SJSA1 (cell line): ENCODE results near the gene CDIPT. TPM values are rescaled to one million over a fixed set of nuclear protein-coding genes. Genes with fewer than 3 reads are reported as not detected.
"Not testable (repeated sequence)": the region's sequence is repeated elsewhere in the genome, so short reads cannot be mapped to it uniquely, and the experiment has no call there.

Experiments used
- DNase-seq, 2 experiments: peaks; one replicate each; pipeline ENCODE4 v3.0.0-alpha.2; 2015 to 2020; ENCODE audit warnings: low spot score in 2 of 2, low read depth in 1 of 2
- H3K27ac ChIP-seq: fragments of 250-450 bp; sonication (Bioruptor Pico); 2 replicates; pipeline ENCODE4 v1.5.1; 2020; ENCODE audit warnings: mild to moderate bottlenecking, moderate library complexity
- H3K27me3 ChIP-seq: fragments of 250-450 bp; sonication (Bioruptor Pico); replicated peaks from 2 replicates; pipeline ENCODE4 v1.5.1; 2020; ENCODE audit warnings: mild to moderate bottlenecking, moderate library complexity
- H3K36me3 ChIP-seq: fragments of 250-450 bp; sonication (Bioruptor Pico); 2 replicates; pipeline ENCODE4 v1.5.1; 2020; ENCODE audit warnings: mild to moderate bottlenecking
- H3K4me1 ChIP-seq: fragments of 250-450 bp; sonication (Bioruptor Pico); replicated peaks from 2 replicates; pipeline ENCODE4 v1.6.1; 2021; ENCODE audit warnings: mild to moderate bottlenecking
- H3K4me3 ChIP-seq: fragments of 250-450 bp; sonication (Bioruptor Pico); 2 replicates; pipeline ENCODE4 v1.5.1; 2020; ENCODE audit warnings: mild to moderate bottlenecking
- H3K9me3 ChIP-seq: fragments of 250-450 bp; sonication (Bioruptor Pico); replicated peaks from 2 replicates; pipeline ENCODE4 v1.5.1; 2020; ENCODE audit warnings: mild to moderate bottlenecking
- total RNA-seq: library from RNA; depleted of rRNA; stranded (reverse); fragments of >200 nt; shearing (Covaris generic); gene quantifications from 2 replicates; pipeline ENCODE4 v1.2.3, GENCODE V29; 2014; rRNA removed

CDIPT gene, protein sequence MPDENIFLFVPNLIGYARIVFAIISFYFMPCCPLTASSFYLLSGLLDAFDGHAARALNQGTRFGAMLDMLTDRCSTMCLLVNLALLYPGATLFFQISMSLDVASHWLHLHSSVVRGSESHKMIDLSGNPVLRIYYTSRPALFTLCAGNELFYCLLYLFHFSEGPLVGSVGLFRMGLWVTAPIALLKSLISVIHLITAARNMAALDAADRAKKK
- 59.9 and 71.6 TPM in 2 replicates for total RNA-seq

DNA sequence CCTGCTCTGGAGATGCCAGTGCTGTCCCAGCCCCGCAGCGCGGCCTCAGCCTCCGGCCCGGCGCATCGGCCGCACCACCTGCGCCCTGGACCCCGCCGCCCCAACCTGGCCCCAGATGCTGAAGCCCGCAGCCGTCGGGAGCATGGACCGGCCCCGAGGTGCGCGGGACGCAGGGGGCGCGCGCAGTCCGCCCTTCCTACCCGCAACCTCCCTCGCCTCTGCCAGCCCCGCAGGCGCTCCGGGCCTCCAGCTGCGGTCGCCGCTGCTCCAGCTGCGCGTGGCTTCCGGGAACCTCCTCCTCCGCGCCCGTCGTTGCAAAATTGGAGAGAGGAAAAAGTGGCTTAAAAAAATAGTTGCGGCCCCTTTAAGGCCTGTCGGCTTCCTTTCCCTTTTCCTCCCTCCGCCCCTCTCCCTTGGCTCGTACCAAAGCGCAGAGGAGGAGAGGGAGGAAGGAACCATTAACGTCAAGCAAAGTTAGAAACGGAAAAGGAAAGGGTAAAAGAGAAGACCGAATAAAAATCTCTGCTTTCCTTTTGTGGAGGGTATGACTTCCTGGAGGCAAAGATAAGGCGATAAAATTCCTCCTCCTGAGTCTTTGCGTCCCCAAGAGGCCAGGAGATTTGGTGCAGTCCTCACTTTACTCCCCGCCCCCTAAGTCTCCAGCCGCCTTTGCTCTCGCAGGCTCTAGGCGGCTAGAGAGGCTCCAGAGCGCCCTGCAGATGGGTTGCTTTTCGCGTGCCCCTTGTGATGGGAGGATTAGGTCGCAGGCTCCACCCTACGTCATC, at the start of gene CDIPT:
CDIPT (minus strand) TSS at position 343 of the 785 bp plus-strand sequence. CDS start 369 bp downstream, outside the sequence.
- Histone ChIP-seq H3K36me3 (peaks cover 33% of the 10 kb centered on the region), H3K4me3 (peak within 1 kb of the TSS; percentile 70), H3K27me3 (no peaks in the 10 kb centered on the region), H3K4me1 (peaks cover 9% of the 10 kb centered on the region; the same call in 1 of the 2 replicates), H3K9me3 (no peaks in the 10 kb centered on the region), H3K27ac (peak within 1 kb of the TSS; percentile 97)
- DNase-seq, result peak; percentile 96 to 99

DNA sequence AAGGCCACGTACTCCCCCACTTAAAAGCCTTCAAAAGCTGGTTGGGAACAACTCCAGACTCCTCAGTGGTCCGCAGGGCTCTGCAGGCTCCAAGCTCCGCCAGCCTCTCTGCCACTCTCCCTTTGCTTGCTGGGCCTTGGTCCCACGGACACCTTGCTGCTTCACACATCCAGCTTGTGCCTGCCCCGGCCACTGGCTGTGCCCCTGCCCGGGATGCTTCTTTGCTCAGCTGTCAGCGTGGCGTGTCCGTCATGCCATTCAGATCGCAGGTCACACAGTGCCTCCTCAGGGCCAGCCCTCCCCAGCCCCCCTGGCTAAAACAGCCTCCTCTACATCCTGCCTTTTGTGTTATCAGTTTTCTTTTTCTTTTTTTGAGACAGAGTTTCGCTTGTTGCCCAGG, 49.1 kb upstream of the CDIPT start:
- H3K9me3 ChIP-seq, result no peaks in the 10 kb centered on the region
- peaks cover 19% of the 10 kb centered on the region for H3K36me3 ChIP-seq
- no peak overlapping the region for H3K4me3 ChIP-seq
- no peaks in the 10 kb centered on the region for H3K27me3 ChIP-seq
- peaks cover 18% of the 10 kb centered on the region for H3K4me1 ChIP-seq
- no peak for DNase-seq
- H3K27ac ChIP-seq, result no peak overlapping the region

DNA sequence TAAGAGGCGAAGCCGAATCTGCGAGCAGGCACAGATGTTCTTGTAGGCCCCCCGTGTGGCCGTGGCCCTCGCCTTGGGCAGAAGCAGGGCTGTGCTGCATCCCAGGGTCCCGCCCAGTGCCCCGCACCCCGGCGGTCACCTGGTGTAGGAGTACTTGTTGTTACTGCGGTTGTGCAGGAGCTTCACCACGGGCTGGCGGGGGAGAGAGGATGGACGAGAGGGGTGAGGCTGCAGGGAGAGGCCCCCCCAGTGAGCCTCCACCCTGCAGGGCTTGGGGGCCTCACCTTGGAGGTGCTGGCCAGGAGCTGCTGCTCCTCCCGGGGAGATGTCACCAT, 48.6 kb upstream of the CDIPT start:
- H3K4me3 ChIP-seq, result no peak overlapping the region
- peaks cover 13% of the 10 kb centered on the region for H3K4me1 ChIP-seq
- H3K27ac ChIP-seq, result no peak overlapping the region
- H3K9me3 ChIP-seq, result no peaks in the 10 kb centered on the region
- H3K27me3 ChIP-seq, result no peaks in the 10 kb centered on the region
- H3K36me3 ChIP-seq, result peaks cover 16% of the 10 kb centered on the region
- DNase-seq, result no peak

DNA sequence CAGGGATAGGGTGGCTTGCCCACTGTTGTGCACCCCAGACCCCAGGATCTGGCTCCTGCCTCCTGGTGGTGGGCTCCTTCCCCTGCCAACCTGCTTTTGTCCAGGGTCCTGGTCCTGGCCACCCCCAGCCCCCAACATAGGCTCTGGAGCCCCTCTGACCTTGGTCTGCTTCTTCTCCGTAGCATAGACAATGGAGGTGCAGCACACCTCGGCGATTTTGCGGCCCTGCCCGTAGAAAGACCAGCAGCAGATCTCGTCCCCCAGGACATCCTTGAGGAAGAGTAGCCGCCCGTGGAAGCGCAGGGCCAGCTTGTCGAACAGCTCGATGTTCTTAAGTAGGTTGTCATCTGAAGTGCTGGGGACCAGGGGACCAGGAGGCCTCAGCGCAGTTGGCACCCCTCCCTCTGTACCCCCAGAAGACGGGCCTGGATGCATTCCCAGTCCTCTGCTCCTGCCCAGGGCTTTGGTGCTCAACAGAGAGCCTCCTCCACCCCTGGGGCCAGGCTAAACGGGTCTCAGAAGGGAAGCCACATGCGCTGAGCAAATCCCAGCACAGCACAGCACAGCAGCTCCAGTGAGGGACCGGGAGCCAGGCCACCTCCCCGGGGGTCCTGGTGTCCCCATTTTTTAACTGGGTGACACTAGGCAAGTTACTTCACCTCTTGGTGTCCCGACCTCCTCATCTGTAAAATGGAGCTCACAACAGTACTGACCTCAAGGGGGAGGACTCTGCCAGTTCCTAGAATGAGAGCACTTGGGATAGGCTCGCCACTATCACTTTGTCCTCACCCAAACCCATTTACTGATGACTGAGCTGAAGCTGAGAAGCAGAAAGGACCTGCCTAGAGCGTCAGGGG, 48.0 kb upstream of the CDIPT start:
- Histone ChIP-seq H3K9me3 (no peaks in the 10 kb centered on the region), H3K4me3 (no peak overlapping the region), H3K4me1 (peaks cover 9% of the 10 kb centered on the region), H3K27me3 (no peaks in the 10 kb centered on the region), H3K27ac (no peak overlapping the region), H3K36me3 (peaks cover 19% of the 10 kb centered on the region)
- DNase-seq, result no peak

DNA sequence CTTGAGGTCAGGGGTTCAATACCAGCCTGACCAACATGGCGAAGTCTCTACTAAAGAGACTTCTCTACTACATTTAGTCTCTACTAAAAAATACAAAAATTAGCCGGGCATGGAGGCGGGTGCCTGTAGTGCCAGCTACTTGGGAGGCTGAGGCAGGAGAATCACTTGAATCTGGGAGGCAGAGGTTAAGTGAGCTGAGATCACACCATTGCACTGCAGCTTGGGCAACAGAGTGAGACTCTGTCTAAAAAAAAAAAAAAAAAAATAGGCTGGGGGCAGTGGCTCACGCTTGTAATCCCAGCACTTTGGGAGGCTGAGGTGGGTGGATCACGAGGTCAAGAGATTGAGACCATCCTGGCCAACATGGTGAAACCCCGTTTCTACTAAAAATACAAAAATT, 46.8 kb upstream of the CDIPT start:
- peaks cover 21% of the 10 kb centered on the region for H3K36me3 ChIP-seq
- H3K4me1 ChIP-seq, H3K27me3 ChIP-seq, H3K9me3 ChIP-seq, H3K27ac ChIP-seq, H3K4me3 ChIP-seq, DNase-seq: not testable (repeated sequence)

DNA sequence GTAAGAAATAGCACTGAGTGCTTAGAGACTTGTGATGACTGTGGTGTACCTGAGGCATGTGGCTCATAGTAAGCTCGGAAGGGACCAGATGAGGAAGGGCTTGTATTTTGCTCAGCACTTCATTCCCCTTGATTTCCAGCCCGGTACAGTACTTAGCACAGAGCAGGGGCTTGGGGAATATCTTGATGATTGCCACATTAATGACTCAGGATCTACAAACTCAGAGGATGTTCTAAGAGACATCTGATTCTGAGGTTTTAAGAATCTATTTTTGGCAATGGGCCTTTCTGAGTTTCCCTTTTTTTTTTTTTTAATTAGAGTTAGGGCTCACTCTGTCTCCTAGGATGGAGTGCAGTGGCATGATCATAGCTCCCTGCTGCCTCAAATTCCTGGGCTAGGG, 46.4 kb upstream of the CDIPT start:
- H3K9me3 ChIP-seq, result no peaks in the 10 kb centered on the region

DNA sequence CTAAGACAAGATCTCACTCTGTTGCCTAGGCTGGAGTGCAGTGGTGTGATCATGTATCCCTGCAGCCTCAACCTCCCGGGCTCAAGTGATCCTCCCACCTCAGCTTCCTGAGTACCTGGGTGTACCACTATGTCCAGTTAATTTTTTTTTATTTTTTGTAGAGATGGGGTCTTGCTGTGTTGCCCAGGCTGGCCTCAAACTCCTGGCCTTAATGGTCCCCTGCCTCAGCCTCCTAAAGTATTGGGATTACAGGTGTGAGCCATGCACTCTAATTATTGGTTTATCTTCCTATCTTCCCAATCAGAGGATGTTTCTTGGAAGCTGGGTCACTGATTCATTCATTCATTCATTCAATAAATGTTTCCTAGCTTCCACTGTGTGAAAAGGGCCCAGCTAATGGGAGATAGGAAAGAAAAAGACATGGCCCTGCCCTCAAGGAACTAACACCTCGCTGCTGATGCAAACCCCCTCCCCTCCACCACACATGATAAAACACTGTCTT, 45.7 kb upstream of the CDIPT start:
- Histone ChIP-seq H3K27me3 (no peaks in the 10 kb centered on the region), H3K36me3 (peaks cover 14% of the 10 kb centered on the region), H3K9me3 (no peaks in the 10 kb centered on the region), H3K4me3 (no peak overlapping the region), H3K4me1 (no peaks in the 10 kb centered on the region), H3K27ac (no peak overlapping the region)
- DNase-seq, result no peak

More for the DNA sequence above, 46.4 kb upstream of the CDIPT start:
- DNase-seq, result no peak
- Histone ChIP-seq H3K27ac (no peak overlapping the region), H3K4me3 (no peak overlapping the region), H3K36me3 (peaks cover 18% of the 10 kb centered on the region), H3K4me1 (no peaks in the 10 kb centered on the region), H3K27me3 (no peaks in the 10 kb centered on the region)

DNA sequence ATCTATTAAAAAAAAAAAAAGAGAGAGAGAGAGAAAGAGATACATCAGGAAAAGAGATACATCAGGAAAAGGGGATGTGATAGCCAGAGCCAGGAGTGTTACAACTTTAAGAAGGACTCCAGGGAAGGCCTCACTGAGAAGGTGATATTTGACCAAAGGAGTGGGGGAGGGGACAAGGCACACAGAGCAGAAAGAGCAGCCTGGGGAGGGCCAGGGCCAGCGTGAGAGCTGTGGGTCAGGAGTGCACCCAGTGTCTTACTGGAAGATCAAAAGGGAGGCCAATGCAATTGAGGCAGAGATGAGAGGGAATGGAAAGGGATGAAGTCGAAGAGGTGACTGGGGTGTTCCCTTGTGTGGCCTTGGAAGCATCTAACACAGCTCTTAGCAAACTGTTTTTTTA, 44.9 kb upstream of the CDIPT start:
- no peaks in the 10 kb centered on the region for H3K9me3 ChIP-seq
- no peak overlapping the region for H3K4me3 ChIP-seq
- peaks cover 10% of the 10 kb centered on the region for H3K36me3 ChIP-seq
- DNase-seq, result no peak
- H3K27me3 ChIP-seq, result no peaks in the 10 kb centered on the region
- H3K27ac ChIP-seq, result no peak overlapping the region
- H3K4me1 ChIP-seq, result no peaks in the 10 kb centered on the region

DNA sequence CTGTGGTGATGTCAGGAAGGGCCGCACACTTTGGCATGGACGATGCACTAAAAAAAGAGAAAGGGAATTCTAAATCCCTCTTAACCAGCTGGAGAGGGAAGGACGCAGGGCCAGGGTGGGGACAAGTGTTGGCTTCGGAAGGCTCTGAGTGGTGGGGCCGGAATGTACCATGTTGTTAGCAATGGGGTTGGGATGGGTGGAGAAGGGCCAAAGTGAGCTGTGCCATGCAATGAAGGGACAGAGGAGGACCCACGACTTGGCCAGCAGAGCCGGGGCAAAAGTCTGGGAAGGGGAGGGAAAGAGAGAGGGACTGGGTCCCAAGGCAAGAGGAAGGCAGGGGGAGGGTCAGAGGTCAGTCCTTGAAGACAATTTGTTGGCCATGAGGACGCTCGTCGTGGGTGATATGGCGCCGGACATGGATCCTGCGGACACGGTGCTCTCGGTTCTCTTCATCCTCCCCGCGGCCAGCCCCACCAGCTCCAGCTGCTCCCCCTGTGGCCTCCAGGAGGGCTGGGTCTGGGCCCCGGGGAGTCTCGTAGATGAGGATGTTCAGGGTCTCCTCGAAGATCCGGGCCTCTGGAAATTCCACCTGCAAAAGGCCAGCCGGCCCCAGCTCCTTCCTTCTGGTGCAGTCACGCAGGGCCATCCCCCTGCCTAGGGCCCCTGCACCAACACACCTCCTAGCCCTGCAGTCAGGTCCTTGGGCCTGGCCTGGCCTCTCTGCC, 43.7 kb upstream of the CDIPT start:
- no peak for DNase-seq
- Histone ChIP-seq H3K4me3 (no peak overlapping the region), H3K27ac (no peak overlapping the region), H3K9me3 (no peaks in the 10 kb centered on the region), H3K27me3 (no peaks in the 10 kb centered on the region), H3K36me3 (peaks cover 10% of the 10 kb centered on the region), H3K4me1 (peaks cover under 1% of the 10 kb centered on the region; the same call in 1 of the 2 replicates)

DNA sequence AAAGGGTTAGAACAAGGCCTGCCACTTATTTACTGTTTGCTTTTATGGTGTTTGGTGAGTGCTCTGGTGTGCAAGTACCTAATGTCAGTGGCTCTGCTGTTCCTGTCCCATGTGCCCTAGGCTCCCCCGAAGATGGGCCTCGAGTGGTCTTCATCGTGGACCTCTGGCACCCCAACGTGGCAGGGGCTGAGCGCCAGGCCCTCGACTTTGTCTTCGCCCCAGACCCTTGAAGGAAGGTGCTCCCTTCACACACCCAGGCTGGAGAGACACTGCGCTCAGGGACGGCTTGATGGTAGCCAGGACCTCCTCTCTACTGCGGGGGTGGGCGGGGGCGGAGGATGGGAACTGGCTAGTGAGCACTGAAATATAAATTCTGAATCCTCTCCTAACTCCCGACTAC, 42.6 kb upstream of the CDIPT start:
- H3K4me1 ChIP-seq, result peaks cover 11% of the 10 kb centered on the region
- DNase-seq, result no peak
- no peak overlapping the region for H3K27ac ChIP-seq
- peaks cover 6% of the 10 kb centered on the region for H3K36me3 ChIP-seq
- H3K27me3 ChIP-seq, result no peaks in the 10 kb centered on the region
- H3K4me3 ChIP-seq, result no peak overlapping the region
- no peaks in the 10 kb centered on the region for H3K9me3 ChIP-seq

DNA sequence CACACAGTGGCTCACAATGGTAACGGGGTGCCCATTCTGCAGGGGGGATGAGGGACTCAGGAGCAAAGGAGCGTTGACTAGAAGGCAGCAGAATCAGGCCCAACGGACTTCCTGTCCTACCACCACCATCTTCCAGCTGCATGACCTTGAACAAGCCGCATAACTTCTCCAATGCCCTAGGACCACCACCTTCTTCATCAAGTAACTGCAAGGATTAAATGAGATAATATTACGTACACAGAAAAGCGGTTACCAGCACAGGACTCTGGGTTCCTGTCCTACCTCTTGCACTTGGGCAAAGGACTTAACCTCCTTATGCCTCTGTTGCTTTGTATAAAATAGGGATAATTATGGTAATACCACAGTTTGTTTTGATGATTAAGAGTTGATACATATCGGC, 41.9 kb upstream of the CDIPT start:
- H3K27me3 ChIP-seq, result no peaks in the 10 kb centered on the region
- H3K27ac ChIP-seq, result no peak overlapping the region
- H3K9me3 ChIP-seq, result no peaks in the 10 kb centered on the region
- DNase-seq, result no peak
- peaks cover 14% of the 10 kb centered on the region for H3K4me1 ChIP-seq
- no peak overlapping the region for H3K4me3 ChIP-seq
- peaks cover 6% of the 10 kb centered on the region for H3K36me3 ChIP-seq

DNA sequence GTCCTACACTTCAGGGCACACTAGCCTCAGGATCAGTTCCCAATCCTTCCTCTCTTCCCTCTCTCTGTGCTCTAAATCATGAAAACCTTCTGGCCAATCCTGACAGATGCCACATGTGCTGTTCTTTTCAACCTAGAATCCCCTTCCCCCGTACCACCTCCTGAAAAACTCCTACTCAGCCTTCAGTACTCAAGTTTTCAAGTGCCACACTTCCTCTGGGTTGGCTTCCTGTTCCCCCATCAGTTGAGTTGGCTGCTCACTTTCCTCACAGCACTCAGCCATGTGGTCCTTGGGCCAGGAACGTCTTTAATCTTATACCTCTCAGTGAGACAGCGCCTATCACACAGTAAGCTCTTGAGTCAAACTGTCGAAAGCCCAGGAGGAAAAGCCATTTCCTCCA, 40.6 kb upstream of the CDIPT start:
- no peak overlapping the region for H3K27ac ChIP-seq
- H3K27me3 ChIP-seq, result no peaks in the 10 kb centered on the region
- no peak for DNase-seq
- peaks cover 23% of the 10 kb centered on the region for H3K4me1 ChIP-seq
- H3K9me3 ChIP-seq, result no peaks in the 10 kb centered on the region
- no peak overlapping the region for H3K4me3 ChIP-seq
- H3K36me3 ChIP-seq, result peaks cover 6% of the 10 kb centered on the region

DNA sequence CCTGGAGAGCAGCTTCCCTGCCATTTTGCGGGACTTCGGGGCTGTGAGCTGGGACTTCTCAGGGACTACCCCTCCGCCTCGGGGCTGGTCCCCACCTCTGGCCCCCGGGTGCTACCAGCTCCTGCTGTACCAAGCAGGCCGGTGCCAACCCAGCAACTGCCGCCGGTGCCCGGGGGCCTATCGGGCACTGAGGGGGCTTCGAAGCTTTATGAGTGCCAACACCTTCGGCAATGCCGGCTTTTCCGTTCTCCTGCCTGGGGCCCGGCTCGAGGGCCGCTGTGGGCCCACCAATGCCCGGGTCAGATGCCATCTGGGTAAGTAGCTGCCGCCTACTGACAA, 38.5 kb upstream of the CDIPT start:
- DNase-seq, result no peak
- H3K4me1 ChIP-seq, result peaks cover 24% of the 10 kb centered on the region
- H3K4me3 ChIP-seq, result peak overlapping the region; percentile 47
- H3K27me3 ChIP-seq, result no peaks in the 10 kb centered on the region
- H3K27ac ChIP-seq, result no peak overlapping the region
- H3K9me3 ChIP-seq, result no peaks in the 10 kb centered on the region
- peaks cover 5% of the 10 kb centered on the region for H3K36me3 ChIP-seq
